Left ventricle myocardium inferior (tissue), 1 donor: ENCODE results near the gene SLC35F4. TPM values are rescaled to one million over a fixed set of nuclear protein-coding genes. Genes with fewer than 3 reads are reported as not detected.

Experiments used
- DNase-seq: peaks from one replicate; pipeline ENCODE4 v3.0.0-alpha.2; 2020
- H3K27ac ChIP-seq: fragments of 200-600 bp; replicated peaks from 2 replicates; pipeline ENCODE4 v1.8.0; 2021
- H3K27me3 ChIP-seq: fragments of 200-600 bp; 2 replicates; pipeline ENCODE4 v1.8.0; 2021; ENCODE audit warnings: low read depth
- H3K36me3 ChIP-seq: fragments of 200-600 bp; 2 replicates; pipeline ENCODE4 v1.8.0; 2021
- H3K4me1 ChIP-seq: fragments of 200-600 bp; 2 replicates; pipeline ENCODE4 v1.8.0; 2021
- H3K4me3 ChIP-seq: fragments of 200-600 bp; 2 replicates; pipeline ENCODE4 v1.8.0; 2021; ENCODE audit warnings: mild to moderate bottlenecking, moderate library complexity
- H3K9me3 ChIP-seq: fragments of 200-600 bp; replicated peaks from 2 replicates; pipeline ENCODE4 v1.8.0; 2021
- intact Hi-C: fragments of 100-400 bp; cut with micrococcal nuclease; formaldehyde crosslinking; loops from one replicate; pipeline ENCODE4 v1.11.0; 2022
- total RNA-seq: library from RNA; stranded (reverse); fragmentation: NEBNext Ultra II Directional; extraction: Animal tissue kit (Norgen Biotek cat#: 25700); gene quantifications from one replicate; pipeline ENCODE4 v1.2.1, GENCODE V29; 2021
- TF ChIP-seq, protein P1 (sequence below): fragments of 200-600 bp; IDR thresholded peaks from 2 replicates; pipeline ENCODE4 v1.8.0; 2021; ENCODE audit warnings: antibody characterized with exemption, mild to moderate bottlenecking, borderline replicate concordance
- donor health status: DM: no; HTN: yes; CAD: no; lungs with severe emphysema.

SLC35F4 gene
- total RNA-seq, 1 donor from 2014 or later = not detected

DNA sequence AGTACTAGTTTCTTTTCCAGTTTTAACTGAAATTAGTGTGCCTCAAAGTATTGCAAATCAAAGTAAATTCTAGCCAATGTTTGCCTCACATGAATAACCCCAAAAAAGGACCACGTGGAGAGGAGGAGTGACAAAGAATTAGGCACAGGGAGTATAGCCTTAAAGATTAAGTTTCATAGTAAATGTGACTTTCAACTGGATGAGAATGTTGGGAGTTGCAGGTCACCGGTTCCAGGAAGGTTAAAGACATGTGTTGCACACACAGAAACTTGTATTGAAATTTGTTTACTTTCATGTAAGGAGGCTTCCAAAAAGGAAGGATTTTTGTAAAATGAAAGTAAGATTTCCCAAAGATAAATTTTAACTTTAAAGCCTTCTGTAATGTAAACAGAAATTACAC lies 283.1 kb downstream of the SLC35F4 start:
- Histone ChIP-seq H3K27ac (no peak overlapping the region), H3K9me3 (peaks cover 19% of the 10 kb centered on the region), H3K4me1 (no peaks in the 10 kb centered on the region), H3K4me3 (no peak overlapping the region), H3K27me3 (no peaks in the 10 kb centered on the region), H3K36me3 (no peaks in the 10 kb centered on the region)
- TF ChIP-seq, protein P1, sequence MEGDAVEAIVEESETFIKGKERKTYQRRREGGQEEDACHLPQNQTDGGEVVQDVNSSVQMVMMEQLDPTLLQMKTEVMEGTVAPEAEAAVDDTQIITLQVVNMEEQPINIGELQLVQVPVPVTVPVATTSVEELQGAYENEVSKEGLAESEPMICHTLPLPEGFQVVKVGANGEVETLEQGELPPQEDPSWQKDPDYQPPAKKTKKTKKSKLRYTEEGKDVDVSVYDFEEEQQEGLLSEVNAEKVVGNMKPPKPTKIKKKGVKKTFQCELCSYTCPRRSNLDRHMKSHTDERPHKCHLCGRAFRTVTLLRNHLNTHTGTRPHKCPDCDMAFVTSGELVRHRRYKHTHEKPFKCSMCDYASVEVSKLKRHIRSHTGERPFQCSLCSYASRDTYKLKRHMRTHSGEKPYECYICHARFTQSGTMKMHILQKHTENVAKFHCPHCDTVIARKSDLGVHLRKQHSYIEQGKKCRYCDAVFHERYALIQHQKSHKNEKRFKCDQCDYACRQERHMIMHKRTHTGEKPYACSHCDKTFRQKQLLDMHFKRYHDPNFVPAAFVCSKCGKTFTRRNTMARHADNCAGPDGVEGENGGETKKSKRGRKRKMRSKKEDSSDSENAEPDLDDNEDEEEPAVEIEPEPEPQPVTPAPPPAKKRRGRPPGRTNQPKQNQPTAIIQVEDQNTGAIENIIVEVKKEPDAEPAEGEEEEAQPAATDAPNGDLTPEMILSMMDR = no peak
- intact Hi-C loops = no loop called here
- no peak for DNase-seq

DNA sequence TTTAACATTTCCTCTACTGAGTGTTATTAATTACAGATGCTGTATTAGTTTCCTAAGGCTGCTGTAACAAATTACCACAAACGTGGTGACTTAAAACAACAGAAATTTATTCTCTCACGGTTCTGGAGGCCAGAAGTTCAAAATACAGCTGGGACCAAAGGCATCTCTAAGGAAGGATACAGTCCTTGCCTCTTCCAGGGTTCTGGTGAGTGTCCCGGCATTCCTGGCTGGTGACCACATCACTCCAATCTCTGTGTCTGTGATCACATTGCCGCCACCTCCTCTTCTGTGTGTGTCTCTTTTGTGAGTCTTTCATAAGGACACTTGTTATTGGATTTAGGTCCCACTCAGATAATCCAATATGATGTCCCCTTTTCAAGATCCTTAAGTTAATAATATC lies 287.1 kb downstream of the SLC35F4 start:
- intact Hi-C loops = no loop called here
- no peak overlapping the region for H3K4me3 ChIP-seq
- no peak for DNase-seq
- no peaks in the 10 kb centered on the region for H3K9me3 ChIP-seq
- H3K36me3 ChIP-seq = no peaks in the 10 kb centered on the region
- no peak overlapping the region for H3K27ac ChIP-seq
- no peaks in the 10 kb centered on the region for H3K27me3 ChIP-seq
- TF ChIP-seq, protein P1 = no peak
- H3K4me1 ChIP-seq = no peaks in the 10 kb centered on the region

DNA sequence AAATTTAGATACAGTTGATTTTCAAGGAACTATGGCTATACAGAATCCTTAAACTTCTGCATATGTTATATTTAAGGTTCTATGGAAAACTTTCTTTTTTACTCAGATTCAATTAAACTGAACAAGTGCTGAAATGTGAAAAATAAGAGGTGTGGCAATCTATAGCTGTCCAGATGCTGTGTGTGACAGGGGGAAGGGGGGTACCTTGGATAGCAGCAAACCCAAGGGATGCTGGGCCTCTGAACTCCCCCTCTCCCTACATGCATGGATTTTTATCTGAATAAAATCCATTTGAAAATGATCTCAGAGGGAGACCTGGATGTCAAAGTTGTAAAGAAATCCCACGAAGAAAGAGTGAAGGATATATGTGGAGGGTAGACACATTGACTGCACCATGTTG lies 289.4 kb downstream of the SLC35F4 start:
- TF ChIP-seq, protein P1 = no peak
- no peak for DNase-seq
- Histone ChIP-seq H3K27ac (no peak overlapping the region), H3K9me3 (no peaks in the 10 kb centered on the region), H3K36me3 (no peaks in the 10 kb centered on the region), H3K4me1 (no peaks in the 10 kb centered on the region), H3K27me3 (no peaks in the 10 kb centered on the region), H3K4me3 (no peak overlapping the region)
- intact Hi-C loops = no loop called here

DNA sequence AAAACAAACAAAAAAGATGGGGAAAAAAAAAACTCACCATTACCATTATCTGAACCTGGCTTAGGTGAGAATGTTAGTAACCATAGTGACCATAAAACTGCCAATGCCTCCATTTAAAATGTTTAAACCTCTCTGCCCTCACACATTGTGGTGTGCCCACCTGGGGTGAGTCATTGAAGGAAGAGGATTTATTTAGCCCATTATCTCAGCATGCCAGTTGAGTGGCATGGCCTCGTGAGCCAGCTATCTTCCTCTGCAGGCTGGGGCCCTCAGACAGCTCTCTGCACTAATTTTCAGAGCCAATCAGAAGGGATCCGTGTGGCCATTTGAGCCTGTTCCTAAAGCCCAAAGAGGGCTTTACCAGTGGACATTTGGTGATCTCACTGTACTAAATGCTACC lies 290.4 kb downstream of the SLC35F4 start:
- intact Hi-C loops = no loop called here
- no peak for DNase-seq
- H3K4me1 ChIP-seq = no peaks in the 10 kb centered on the region
- TF ChIP-seq, protein P1 = no peak
- H3K4me3 ChIP-seq = no peak overlapping the region
- no peaks in the 10 kb centered on the region for H3K9me3 ChIP-seq
- H3K27ac ChIP-seq = no peak overlapping the region
- H3K36me3 ChIP-seq = no peaks in the 10 kb centered on the region
- no peaks in the 10 kb centered on the region for H3K27me3 ChIP-seq

DNA sequence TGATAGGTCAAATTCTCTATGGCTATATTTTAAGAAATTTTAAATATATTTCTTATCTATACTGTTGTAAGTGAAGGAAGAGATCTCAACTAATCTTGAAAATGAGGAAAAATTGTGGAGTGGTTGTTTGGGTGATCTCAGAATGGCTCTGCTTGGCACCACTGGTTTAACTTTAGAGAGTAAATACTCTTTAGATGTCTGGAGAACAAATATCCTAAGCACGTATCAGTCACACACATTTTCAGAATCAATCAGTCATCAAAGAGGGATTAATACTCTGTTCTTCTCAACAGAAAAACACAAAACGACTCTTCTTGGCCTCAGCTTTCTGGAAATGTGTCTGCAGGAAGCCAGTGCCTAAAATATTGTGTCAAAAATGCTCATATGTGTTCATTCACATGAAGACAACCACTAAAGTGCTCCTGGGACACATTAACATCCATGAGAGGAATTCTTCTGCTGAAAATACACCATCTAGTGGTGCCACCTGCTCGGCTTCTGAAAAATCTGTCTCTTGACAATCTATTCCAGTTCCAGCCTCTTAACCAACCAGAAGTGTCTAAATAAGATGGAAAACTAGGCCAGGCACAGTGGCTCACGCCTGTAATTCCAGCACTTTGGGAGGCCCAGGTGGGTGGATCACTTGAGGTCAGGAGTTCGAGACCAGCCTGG lies 291.1 kb downstream of the SLC35F4 start:
- no peaks in the 10 kb centered on the region for H3K27me3 ChIP-seq
- DNase-seq = no peak
- intact Hi-C loops = no loop called here
- H3K4me3 ChIP-seq = no peak overlapping the region
- H3K4me1 ChIP-seq = no peaks in the 10 kb centered on the region
- TF ChIP-seq, protein P1 = no peak
- no peaks in the 10 kb centered on the region for H3K9me3 ChIP-seq
- H3K27ac ChIP-seq = no peak overlapping the region
- H3K36me3 ChIP-seq = no peaks in the 10 kb centered on the region
